ENCODE results near the gene LRFN3.

Gene LRFN3

GRCh38 chr19:35983177-35983576 is 47.0 kb downstream of the LRFN3 start:
- TF ChIP-seq POLR2AphosphoS5 (IDR thresholded peaks at IDR 0.05; ENCODE audit: low read depth, low read length), result no peak
- TF ChIP-seq POLR2A (IDR thresholded peaks at IDR 0.05; ENCODE audit: low read depth, low read length), result no peak
- no peak for TF ChIP-seq TAF1 (IDR thresholded peaks at IDR 0.05; ENCODE audit: borderline replicate concordance, low read depth, low read length)
- no peak for DNase-seq (ENCODE audit: insufficient read length)
- FAIRE-seq, result no peak

- TF ChIP-seq POLR2A (IDR thresholded peaks at IDR 0.05; ENCODE audit: low read depth, low read length), result no peak
- no peak for TF ChIP-seq POLR2AphosphoS5 (IDR thresholded peaks at IDR 0.05; ENCODE audit: low read depth, low read length)
- TF ChIP-seq TAF1 (IDR thresholded peaks at IDR 0.05; ENCODE audit: borderline replicate concordance, low read depth, low read length), result no peak
- FAIRE-seq, result no peak
- no peak for DNase-seq (ENCODE audit: insufficient read length)
Observed at GRCh38 chr19:35986111-35986510, 49.9 kb downstream of the LRFN3 start.

GRCh38 chr19:35986664-35987570 is 50.7 kb downstream of the LRFN3 start:
- DNase-seq (ENCODE audit: insufficient read length), result no peak
- no peak for TF ChIP-seq TAF1 (IDR thresholded peaks at IDR 0.05; ENCODE audit: borderline replicate concordance, low read depth, low read length)
- no peak for TF ChIP-seq POLR2AphosphoS5 (IDR thresholded peaks at IDR 0.05; ENCODE audit: low read depth, low read length)
- TF ChIP-seq POLR2A (IDR thresholded peaks at IDR 0.05; ENCODE audit: low read depth, low read length), result no peak
- FAIRE-seq, result no peak

GRCh38 chr19:35987571-35987896 is 51.4 kb downstream of the LRFN3 start:
- FAIRE-seq (no peak), DNase-seq (ENCODE audit: insufficient read length) (no peak)
- no peak for TF ChIP-seq POLR2AphosphoS5 (IDR thresholded peaks at IDR 0.05; ENCODE audit: low read depth, low read length)
- TF ChIP-seq TAF1 (IDR thresholded peaks at IDR 0.05; ENCODE audit: borderline replicate concordance, low read depth, low read length), result no peak
- no peak for TF ChIP-seq POLR2A (IDR thresholded peaks at IDR 0.05; ENCODE audit: low read depth, low read length)

GRCh38 chr19:35988824-35989223 is 52.6 kb downstream of the LRFN3 start:
- DNase-seq (ENCODE audit: insufficient read length) (no peak), FAIRE-seq (no peak)
- TF ChIP-seq TAF1 (IDR thresholded peaks at IDR 0.05; ENCODE audit: borderline replicate concordance, low read depth, low read length) (no peak), POLR2A (IDR thresholded peaks at IDR 0.05; ENCODE audit: low read depth, low read length) (no peak)

- DNase-seq (ENCODE audit: insufficient read length) (no peak), FAIRE-seq (no peak)
- TF ChIP-seq TAF1 (IDR thresholded peaks at IDR 0.05; ENCODE audit: borderline replicate concordance, low read depth, low read length) (no peak), POLR2A (IDR thresholded peaks at IDR 0.05; ENCODE audit: low read depth, low read length) (no peak)
Observed at GRCh38 chr19:35990156-35990555, 54.0 kb downstream of the LRFN3 start.

- TF ChIP-seq POLR2AphosphoS5 (IDR thresholded peaks at IDR 0.05; ENCODE audit: low read depth, low read length), result no peak
- TF ChIP-seq POLR2A (IDR thresholded peaks at IDR 0.05; ENCODE audit: low read depth, low read length), result no peak
- TF ChIP-seq TAF1 (IDR thresholded peaks at IDR 0.05; ENCODE audit: borderline replicate concordance, low read depth, low read length), result no peak
- no peak for FAIRE-seq
- no peak for DNase-seq (ENCODE audit: insufficient read length)
Observed at GRCh38 chr19:35990771-35991730, 54.9 kb downstream of the LRFN3 start.

GRCh38 chr19:35991731-35992450 is 55.7 kb downstream of the LRFN3 start:
- no peak for DNase-seq (ENCODE audit: insufficient read length)
- no peak for TF ChIP-seq POLR2A (IDR thresholded peaks at IDR 0.05; ENCODE audit: low read depth, low read length)
- TF ChIP-seq POLR2AphosphoS5 (IDR thresholded peaks at IDR 0.05; ENCODE audit: low read depth, low read length), result no peak
- TF ChIP-seq TAF1 (IDR thresholded peaks at IDR 0.05; ENCODE audit: borderline replicate concordance, low read depth, low read length), result no peak
- no peak for FAIRE-seq

- no peak for DNase-seq (ENCODE audit: insufficient read length)
- FAIRE-seq, result peak; percentile 36
- TF ChIP-seq POLR2A (IDR thresholded peaks at IDR 0.05; ENCODE audit: low read depth, low read length), result no peak
Observed at GRCh38 chr19:35992907-35993765, 57.0 kb downstream of the LRFN3 start.

GRCh38 chr19:35993923-35994598 is 57.9 kb downstream of the LRFN3 start:
- FAIRE-seq (peak; percentile 56), DNase-seq (ENCODE audit: insufficient read length) (no peak)
- TF ChIP-seq TAF1 (IDR thresholded peaks at IDR 0.05; ENCODE audit: borderline replicate concordance, low read depth, low read length) (no peak), POLR2AphosphoS5 (IDR thresholded peaks at IDR 0.05; ENCODE audit: low read depth, low read length) (no peak), POLR2A (IDR thresholded peaks at IDR 0.05; ENCODE audit: low read depth, low read length) (no peak)
